Measurements from ENCODE around the gene FGGY.

FGGY gene

DNA sequence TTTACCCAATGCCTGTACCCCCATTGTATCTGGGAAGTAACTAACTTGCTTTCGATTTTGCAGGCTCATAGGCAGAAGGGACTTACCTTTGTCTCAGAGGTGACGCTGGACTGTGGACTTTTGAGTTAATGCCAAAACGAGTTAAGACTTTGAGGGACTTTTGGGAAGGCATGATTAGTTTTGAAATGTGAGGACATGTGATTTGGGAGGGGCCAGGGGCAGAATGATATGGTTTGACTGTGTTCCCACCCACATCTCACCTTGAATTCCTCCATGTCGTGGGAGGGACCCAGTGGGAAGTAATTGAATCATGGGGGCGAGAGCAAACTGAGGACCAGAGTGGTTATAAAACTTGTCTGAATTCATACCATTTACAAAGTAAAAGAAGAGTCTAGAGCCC lies 440.7 kb downstream of the FGGY start:
- no peaks in the 10 kb centered on the region for H3K4me1 ChIP-seq (ENCODE audit: insufficient read depth, low read length)
- no peaks in the 10 kb centered on the region for H3K36me3 ChIP-seq (ENCODE audit: insufficient read depth, low read length)

DNA sequence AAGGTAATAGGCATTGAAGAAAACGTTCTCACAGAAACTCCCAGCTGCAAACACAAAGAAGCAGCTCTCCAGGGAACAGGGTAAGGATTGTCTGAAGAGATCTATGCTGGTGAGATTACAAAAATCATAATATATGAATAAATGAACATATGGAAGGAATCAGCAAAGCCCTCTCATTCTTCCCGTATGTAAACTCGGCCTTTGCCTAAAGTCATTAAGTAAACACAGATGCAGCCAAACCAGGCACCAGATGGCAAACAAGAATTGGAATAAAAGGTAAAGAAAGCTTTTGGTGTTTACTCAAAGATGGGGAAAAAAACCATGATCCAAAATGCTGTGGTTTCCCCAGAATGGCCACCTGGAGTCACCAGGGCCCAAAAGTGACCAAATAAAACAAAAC lies 441.3 kb downstream of the FGGY start:
- Histone ChIP-seq H3K27me3 (ENCODE audit: insufficient read depth, low read length) (no peaks in the 10 kb centered on the region), H3K36me3 (ENCODE audit: insufficient read depth, low read length) (no peaks in the 10 kb centered on the region), H2AFZ (ENCODE audit: low read depth, low read length) (no peak overlapping the region), H3K4me3 (ENCODE audit: low read length) (no peak overlapping the region), H3K4me1 (ENCODE audit: insufficient read depth, low read length) (peaks cover 3% of the 10 kb centered on the region), H3K9me3 (ENCODE audit: low read length) (no peaks in the 10 kb centered on the region)

More for the DNA sequence above, 440.7 kb downstream of the FGGY start:
- Histone ChIP-seq H3K4me3 (ENCODE audit: low read length) (no peak overlapping the region), H2AFZ (ENCODE audit: low read depth, low read length) (no peak overlapping the region), H3K27me3 (ENCODE audit: insufficient read depth, low read length) (no peaks in the 10 kb centered on the region), H3K9me3 (ENCODE audit: low read length) (no peaks in the 10 kb centered on the region)

DNA sequence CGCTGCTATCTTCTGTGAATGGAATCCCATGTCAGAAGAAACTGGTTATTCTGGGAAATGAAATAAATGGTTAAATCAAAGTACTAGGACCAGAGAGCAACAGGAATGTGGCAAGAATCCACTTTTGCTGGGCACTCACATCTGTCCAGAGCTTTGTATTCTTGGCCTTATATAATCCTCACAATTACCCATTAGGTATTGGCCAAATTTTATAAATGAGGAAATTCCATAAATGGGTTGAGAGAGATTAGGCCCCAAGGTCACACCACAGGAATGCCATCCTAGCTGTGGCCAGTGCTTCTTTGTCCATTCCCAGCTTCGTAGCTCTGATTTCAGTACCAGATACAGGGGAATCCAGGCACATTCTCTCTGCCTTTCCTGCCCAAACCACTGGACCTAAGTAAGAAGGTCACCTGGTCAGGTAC lies 441.7 kb downstream of the FGGY start:
- Histone ChIP-seq H3K4me1 (ENCODE audit: insufficient read depth, low read length) (peaks cover 7% of the 10 kb centered on the region), H3K36me3 (ENCODE audit: insufficient read depth, low read length) (no peaks in the 10 kb centered on the region), H3K27me3 (ENCODE audit: insufficient read depth, low read length) (no peaks in the 10 kb centered on the region), H3K4me3 (ENCODE audit: low read length) (no peak overlapping the region), H3K9me3 (ENCODE audit: low read length) (no peaks in the 10 kb centered on the region), H2AFZ (ENCODE audit: low read depth, low read length) (no peak overlapping the region)

DNA sequence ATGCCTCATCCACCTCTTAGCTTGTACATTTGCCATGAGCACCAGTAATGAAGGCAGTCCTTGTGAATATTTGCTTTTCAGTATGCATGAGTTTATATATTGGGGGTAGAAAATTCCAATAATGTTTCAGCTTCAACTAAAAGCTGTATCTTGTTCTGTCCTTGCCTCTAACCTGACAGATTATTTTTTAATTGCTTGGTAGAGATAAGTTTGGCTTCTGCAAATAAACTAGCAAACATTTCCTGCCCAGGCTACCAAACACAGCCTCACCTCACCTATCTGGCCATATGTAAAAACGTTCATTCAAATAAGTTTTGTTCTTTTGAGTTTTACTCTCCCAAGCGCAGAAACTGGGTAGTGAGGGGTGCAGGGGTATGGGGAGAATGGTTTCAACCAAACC lies 442.2 kb downstream of the FGGY start:
- H2AFZ ChIP-seq (ENCODE audit: low read depth, low read length): no peak overlapping the region
- peaks cover 12% of the 10 kb centered on the region for H3K4me1 ChIP-seq (ENCODE audit: insufficient read depth, low read length)
- no peaks in the 10 kb centered on the region for H3K36me3 ChIP-seq (ENCODE audit: insufficient read depth, low read length)
- no peaks in the 10 kb centered on the region for H3K9me3 ChIP-seq (ENCODE audit: low read length)
- no peak overlapping the region for H3K4me3 ChIP-seq (ENCODE audit: low read length)
- no peaks in the 10 kb centered on the region for H3K27me3 ChIP-seq (ENCODE audit: insufficient read depth, low read length)

DNA sequence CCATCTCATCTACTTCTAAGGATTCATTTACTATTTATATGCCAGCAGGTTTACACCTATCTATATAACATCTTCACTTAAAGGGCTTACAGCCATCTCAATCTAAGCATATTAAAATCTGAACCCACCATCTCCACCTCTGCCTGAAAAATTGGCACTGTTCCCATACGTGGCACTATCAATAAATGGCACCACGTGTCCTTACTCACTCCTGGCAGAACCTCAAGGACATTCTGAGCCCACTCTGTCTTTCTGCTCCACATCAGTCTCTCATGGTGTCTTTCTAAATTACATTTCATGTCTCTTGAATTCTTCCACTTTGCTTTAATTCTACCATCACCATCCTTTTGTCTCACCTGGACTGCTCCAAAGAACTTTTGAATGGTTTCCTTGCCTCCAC lies 445.6 kb downstream of the FGGY start:
- Histone ChIP-seq H3K36me3 (ENCODE audit: insufficient read depth, low read length) (no peaks in the 10 kb centered on the region), H3K27me3 (ENCODE audit: insufficient read depth, low read length) (no peaks in the 10 kb centered on the region), H2AFZ (ENCODE audit: low read depth, low read length) (no peak overlapping the region), H3K4me1 (ENCODE audit: insufficient read depth, low read length) (peaks cover 17% of the 10 kb centered on the region), H3K4me3 (ENCODE audit: low read length) (no peak overlapping the region), H3K9me3 (ENCODE audit: low read length) (no peaks in the 10 kb centered on the region)

DNA sequence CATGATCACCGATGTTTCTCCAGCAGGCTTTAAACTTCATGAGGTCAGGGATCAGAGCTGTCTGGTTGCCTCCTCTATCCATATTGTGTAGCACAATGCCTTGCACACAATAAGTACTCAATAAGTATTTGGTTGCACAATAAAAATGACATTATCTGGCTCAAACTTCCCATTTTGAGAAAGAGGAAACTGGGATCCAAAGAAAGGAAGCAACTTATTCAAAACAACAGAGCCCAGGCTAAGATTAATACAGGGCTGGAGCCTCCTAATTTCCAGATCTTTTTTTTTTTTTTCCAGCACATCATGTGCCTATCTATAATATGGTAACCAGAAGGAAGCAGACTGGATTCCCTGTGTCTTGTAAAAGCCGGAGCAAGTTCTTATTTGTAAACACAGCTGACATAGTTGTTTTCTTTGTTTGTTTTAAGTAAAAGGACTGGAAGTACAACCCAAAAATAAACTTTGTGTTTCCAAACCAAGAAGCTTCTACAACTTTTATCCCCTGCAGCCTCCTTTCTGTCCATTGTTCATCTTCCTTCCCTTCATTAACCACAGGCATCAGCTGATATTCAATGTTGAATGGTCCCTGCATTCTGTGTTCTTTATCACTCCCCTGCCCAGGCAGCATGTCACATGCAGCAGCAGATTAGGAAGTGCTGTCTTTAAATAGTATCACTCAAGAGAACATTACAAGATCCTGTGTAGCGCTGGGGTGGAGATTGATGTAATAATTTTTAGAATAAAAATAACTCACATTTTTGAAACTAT lies 446.6 kb downstream of the FGGY start:
- Histone ChIP-seq H3K36me3 (ENCODE audit: insufficient read depth, low read length) (no peaks in the 10 kb centered on the region), H3K9me3 (ENCODE audit: low read length) (no peaks in the 10 kb centered on the region), H3K4me3 (ENCODE audit: low read length) (no peak overlapping the region), H2AFZ (ENCODE audit: low read depth, low read length) (no peak overlapping the region), H3K4me1 (ENCODE audit: insufficient read depth, low read length) (peaks cover 20% of the 10 kb centered on the region), H3K27me3 (ENCODE audit: insufficient read depth, low read length) (no peaks in the 10 kb centered on the region)

DNA sequence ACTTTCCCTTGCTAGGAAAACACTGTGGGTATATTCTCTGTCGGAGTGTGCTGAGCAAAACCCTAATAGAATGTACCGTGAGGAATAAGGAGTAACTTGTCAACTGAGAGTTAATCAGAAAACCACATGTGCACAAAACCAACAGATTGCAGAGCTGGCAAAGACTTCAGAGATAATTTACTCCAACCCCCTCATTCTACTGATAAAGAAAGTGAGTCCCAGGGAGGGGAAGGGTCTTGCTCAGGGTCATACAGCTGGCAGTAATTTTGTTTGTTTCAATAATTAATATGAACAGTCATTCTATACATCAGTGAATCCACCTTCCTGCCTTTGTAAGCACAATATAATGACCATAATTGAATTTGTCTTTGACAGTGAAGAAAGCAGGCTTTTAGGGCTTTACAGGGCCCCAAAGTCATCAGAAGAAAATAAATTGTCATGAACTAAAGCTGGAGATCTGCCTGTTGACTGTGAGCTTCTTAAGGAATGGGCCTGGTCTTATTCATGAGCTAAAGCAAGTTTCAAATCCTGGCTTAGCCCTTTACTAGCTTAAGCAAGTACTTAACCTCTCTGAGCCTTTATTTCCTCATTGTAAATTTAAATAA lies 450.6 kb downstream of the FGGY start:
- no peak overlapping the region for H3K4me3 ChIP-seq (ENCODE audit: low read length)
- H3K36me3 ChIP-seq (ENCODE audit: insufficient read depth, low read length): no peaks in the 10 kb centered on the region
- no peak overlapping the region for H2AFZ ChIP-seq (ENCODE audit: low read depth, low read length)
- H3K27me3 ChIP-seq (ENCODE audit: insufficient read depth, low read length): no peaks in the 10 kb centered on the region
- peaks cover 31% of the 10 kb centered on the region for H3K4me1 ChIP-seq (ENCODE audit: insufficient read depth, low read length)
- H3K9me3 ChIP-seq (ENCODE audit: low read length): no peaks in the 10 kb centered on the region

DNA sequence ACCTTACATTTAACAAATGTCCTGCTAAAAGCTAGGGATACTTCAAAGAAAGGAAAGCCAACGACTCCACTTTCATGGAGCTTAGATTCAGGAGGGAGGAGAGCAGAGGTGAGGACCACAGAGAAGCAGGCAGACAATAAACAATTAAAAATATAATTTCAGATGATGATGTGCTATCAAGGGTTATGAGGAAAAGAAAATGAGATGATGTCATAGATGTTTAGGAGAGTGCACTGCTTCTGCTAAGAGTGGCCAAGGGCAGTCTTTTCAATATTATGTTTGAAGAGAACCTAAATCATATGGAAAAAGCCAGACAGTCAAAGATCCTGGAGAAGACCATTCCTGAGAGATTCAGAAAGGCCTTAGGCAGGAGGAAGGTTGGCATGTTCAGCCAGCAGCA lies 451.2 kb downstream of the FGGY start:
- Histone ChIP-seq H3K9me3 (ENCODE audit: low read length) (no peaks in the 10 kb centered on the region), H3K27me3 (ENCODE audit: insufficient read depth, low read length) (no peaks in the 10 kb centered on the region), H2AFZ (ENCODE audit: low read depth, low read length) (no peak overlapping the region), H3K4me3 (ENCODE audit: low read length) (no peak overlapping the region), H3K36me3 (ENCODE audit: insufficient read depth, low read length) (no peaks in the 10 kb centered on the region), H3K4me1 (ENCODE audit: insufficient read depth, low read length) (peaks cover 35% of the 10 kb centered on the region)

DNA sequence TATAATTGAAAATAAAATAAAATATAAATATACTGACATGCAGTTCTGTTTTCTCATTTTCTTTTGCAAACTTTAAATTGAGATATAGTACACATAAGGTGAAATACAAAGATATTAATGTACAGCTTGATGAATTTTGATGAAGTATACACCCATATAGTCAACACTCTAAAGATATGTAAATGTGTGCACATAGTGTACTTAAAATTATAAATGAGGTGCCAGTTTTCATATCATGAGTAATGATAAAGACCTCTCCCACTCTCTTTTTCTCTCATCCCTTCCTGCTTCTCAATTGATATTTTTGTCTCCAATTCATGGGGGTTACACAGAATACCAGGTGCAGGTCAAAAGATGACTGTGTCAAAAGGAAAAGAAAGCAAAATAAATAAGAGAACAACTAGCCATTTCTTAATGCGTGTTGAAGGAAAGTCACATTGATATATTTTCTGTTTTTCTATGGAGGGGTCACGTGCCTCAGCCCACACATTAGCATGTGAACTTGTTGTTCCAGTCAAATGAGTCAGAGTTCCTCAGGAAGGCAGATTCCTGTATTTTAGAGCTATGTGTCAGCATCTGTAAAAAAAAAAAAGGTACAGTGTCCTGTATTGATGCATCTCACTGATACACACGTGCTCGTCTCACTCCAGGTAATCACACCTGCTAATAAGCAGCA lies 453.6 kb downstream of the FGGY start:
- Histone ChIP-seq H2AFZ (ENCODE audit: low read depth, low read length) (no peak overlapping the region), H3K27me3 (ENCODE audit: insufficient read depth, low read length) (no peaks in the 10 kb centered on the region), H3K9me3 (ENCODE audit: low read length) (no peaks in the 10 kb centered on the region), H3K36me3 (ENCODE audit: insufficient read depth, low read length) (no peaks in the 10 kb centered on the region), H3K4me1 (ENCODE audit: insufficient read depth, low read length) (peaks cover 26% of the 10 kb centered on the region), H3K4me3 (ENCODE audit: low read length) (no peak overlapping the region)

DNA sequence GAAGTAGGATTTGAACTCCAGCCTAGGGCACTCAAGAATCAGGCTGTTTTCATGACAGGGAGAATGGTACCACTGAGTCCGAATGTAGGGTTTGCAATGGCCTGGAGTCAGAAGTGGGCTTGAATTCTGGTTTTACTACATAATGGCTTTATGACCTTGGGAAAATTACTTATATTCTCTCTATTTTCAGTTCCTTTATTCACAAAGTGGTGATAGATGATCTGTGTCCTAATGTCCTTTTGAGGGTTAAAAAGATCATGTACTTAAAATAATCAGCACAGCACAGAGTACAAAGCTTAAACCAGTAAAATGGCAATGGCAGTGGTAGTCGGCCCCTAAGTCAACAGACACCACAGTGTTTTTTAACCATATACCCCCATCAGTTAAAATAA lies 454.1 kb downstream of the FGGY start:
- no peaks in the 10 kb centered on the region for H3K9me3 ChIP-seq (ENCODE audit: low read length)
- no peaks in the 10 kb centered on the region for H3K36me3 ChIP-seq (ENCODE audit: insufficient read depth, low read length)
- no peaks in the 10 kb centered on the region for H3K27me3 ChIP-seq (ENCODE audit: insufficient read depth, low read length)
- no peak overlapping the region for H3K4me3 ChIP-seq (ENCODE audit: low read length)
- H3K4me1 ChIP-seq (ENCODE audit: insufficient read depth, low read length): peaks cover 26% of the 10 kb centered on the region
- H2AFZ ChIP-seq (ENCODE audit: low read depth, low read length): no peak overlapping the region

DNA sequence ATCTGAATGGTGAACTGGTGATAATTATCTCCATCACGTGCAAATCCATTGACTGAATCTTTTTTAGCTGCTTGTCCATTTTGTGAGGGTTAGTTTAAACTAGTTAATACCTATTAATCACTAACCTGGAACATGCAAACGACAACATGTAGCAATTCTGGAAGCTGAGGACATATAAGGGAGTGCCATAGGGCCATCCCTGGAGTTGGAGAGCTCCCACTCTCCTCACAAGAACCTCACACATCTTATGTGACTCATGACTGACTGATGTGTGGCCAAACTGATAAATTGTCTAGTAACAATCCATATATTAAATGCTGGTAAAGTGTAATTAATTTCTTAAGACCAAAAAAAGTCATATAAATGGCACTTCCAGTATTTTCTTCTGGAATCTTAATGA lies 454.9 kb downstream of the FGGY start:
- no peaks in the 10 kb centered on the region for H3K9me3 ChIP-seq (ENCODE audit: low read length)
- no peaks in the 10 kb centered on the region for H3K36me3 ChIP-seq (ENCODE audit: insufficient read depth, low read length)
- H3K27me3 ChIP-seq (ENCODE audit: insufficient read depth, low read length): no peaks in the 10 kb centered on the region
- H3K4me3 ChIP-seq (ENCODE audit: low read length): no peak overlapping the region
- peaks cover 26% of the 10 kb centered on the region for H3K4me1 ChIP-seq (ENCODE audit: insufficient read depth, low read length)
- no peak overlapping the region for H2AFZ ChIP-seq (ENCODE audit: low read depth, low read length)

DNA sequence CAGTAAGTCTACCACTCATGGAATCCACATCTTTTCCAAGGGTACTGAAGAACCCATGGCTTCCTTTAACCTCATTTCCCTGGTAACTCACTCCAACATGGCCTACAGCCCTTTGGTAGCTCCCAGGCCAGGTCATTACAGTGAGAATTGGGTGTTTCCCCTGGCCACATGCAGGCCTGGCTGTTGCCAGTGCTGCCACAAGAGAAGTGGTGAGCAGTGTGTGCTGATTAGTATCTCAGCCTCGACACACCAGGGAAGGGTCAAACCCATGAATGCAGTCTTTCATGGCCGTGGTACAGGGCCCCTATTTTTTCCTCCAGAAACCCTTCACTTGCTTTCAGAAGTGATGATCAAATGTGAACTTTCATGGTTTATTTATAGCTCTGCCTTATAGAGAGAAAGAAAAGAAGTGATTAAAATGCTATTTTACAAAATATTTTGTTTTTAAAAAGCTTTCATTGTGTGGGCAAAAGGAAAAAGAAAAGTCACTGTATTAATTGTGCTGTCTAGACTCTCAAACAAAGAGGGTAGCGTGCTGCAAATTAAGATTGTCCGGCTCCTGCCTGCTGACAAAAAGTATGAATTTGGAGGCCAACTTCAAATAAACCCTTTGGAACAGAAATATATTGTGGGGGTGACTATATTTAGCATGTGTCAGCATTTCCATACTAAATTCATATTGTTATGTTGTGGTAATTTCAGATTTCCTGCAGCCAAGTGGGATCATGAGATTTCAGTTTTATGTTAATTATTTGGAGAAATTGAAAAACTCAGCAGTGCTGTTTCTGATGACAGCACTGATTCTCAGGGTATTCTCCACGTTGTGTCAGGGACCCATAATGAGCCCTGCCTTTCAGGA lies 455.9 kb downstream of the FGGY start:
- no peak overlapping the region for H3K4me3 ChIP-seq (ENCODE audit: low read length)
- H2AFZ ChIP-seq (ENCODE audit: low read depth, low read length): no peak overlapping the region
- H3K9me3 ChIP-seq (ENCODE audit: low read length): no peaks in the 10 kb centered on the region
- no peaks in the 10 kb centered on the region for H3K36me3 ChIP-seq (ENCODE audit: insufficient read depth, low read length)
- peaks cover 19% of the 10 kb centered on the region for H3K4me1 ChIP-seq (ENCODE audit: insufficient read depth, low read length)
- no peaks in the 10 kb centered on the region for H3K27me3 ChIP-seq (ENCODE audit: insufficient read depth, low read length)
